ENCODE measurements around the gene YPEL2. TPM values are rescaled to one million over a fixed set of nuclear protein-coding genes. Genes with fewer than 3 reads are reported as not detected.

YPEL2 gene
- total and polyA plus RNA-seq, 2 of the 13 experiments (the other 11 are each of a cell fraction or from before 2014, with no cell fraction given): 8.5 to 21.1 TPM

- no peak for TF ChIP-seq ZBED4 (CRISPR knock-in tag; IDR thresholded peaks at IDR 0.05; ENCODE audit: borderline replicate concordance)
- no peak for TF ChIP-seq ZNF460 (CRISPR knock-in tag; IDR thresholded peaks at IDR 0.05; ENCODE audit: borderline replicate concordance)
- no peak for TF ChIP-seq SOX6 (IDR thresholded peaks at IDR 0.05)
- no peak; the same call in 1 of the 2 replicates for TF ChIP-seq SOX6 (CRISPR knock-in tag; IDR thresholded peaks at IDR 0.05)
- TF ChIP-seq ZNF772 (CRISPR knock-in tag; IDR thresholded peaks at IDR 0.05): no peak
- TF ChIP-seq ARHGAP35 (CRISPR knock-in tag; IDR thresholded peaks at IDR 0.05; ENCODE audit: borderline replicate concordance): no peak
- TF ChIP-seq TCF7 (IDR thresholded peaks at IDR 0.05; ENCODE audit: low read depth): no peak
- TF ChIP-seq ZNF629 (CRISPR knock-in tag; conservative IDR thresholded peaks at IDR 0.05): no peak
- TF ChIP-seq TRIM24 (CRISPR knock-in tag; IDR thresholded peaks at IDR 0.05): no peak
- no peak for TF ChIP-seq FOXM1 (CRISPR knock-in tag; IDR thresholded peaks at IDR 0.05)
- no peak for TF ChIP-seq NR1H2 (CRISPR knock-in tag; IDR thresholded peaks at IDR 0.05; ENCODE audit: borderline replicate concordance, low read depth)
- no peak for TF ChIP-seq CAMTA2 (CRISPR knock-in tag; IDR thresholded peaks at IDR 0.05; ENCODE audit: borderline replicate concordance)
- no peak for TF ChIP-seq GATA4 (IDR thresholded peaks at IDR 0.05; ENCODE audit: borderline replicate concordance, low read depth)
- no peak for TF ChIP-seq RFXAP (CRISPR knock-in tag; IDR thresholded peaks at IDR 0.05; ENCODE audit: borderline replicate concordance)
- TF ChIP-seq HMG20A (CRISPR knock-in tag; IDR thresholded peaks at IDR 0.05; ENCODE audit: borderline replicate concordance): no peak
- TF ChIP-seq MIER3 (CRISPR knock-in tag; IDR thresholded peaks at IDR 0.05; ENCODE audit: borderline replicate concordance): no peak
- TF ChIP-seq ZNF224 (CRISPR knock-in tag; IDR thresholded peaks at IDR 0.05): no peak
- TF ChIP-seq, protein P1, sequence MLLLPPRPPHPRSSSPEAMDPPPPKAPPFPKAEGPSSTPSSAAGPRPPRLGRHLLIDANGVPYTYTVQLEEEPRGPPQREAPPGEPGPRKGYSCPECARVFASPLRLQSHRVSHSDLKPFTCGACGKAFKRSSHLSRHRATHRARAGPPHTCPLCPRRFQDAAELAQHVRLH (CRISPR knock-in tag; IDR thresholded peaks at IDR 0.05; ENCODE audit: borderline replicate concordance, low read depth): peak; percentile 78; the same call in 1 of the 2 replicates
- no peak for TF ChIP-seq NFE2L1 (CRISPR knock-in tag; IDR thresholded peaks at IDR 0.05; ENCODE audit: borderline replicate concordance)
- TF ChIP-seq POLR2AphosphoS2 (IDR thresholded peaks at IDR 0.05; ENCODE audit: low read depth, low read length): no peak
- peak; percentile 53; the same call in 1 of the 2 replicates for TF ChIP-seq RXRB (CRISPR knock-in tag; IDR thresholded peaks at IDR 0.05; ENCODE audit: borderline replicate concordance)
- TF ChIP-seq MED8 (CRISPR knock-in tag; IDR thresholded peaks at IDR 0.05; ENCODE audit: insufficient replicate concordance): no peak
- TF ChIP-seq PCBP2 (optimal IDR thresholded peaks at IDR 0.05; ENCODE audit: low read depth, low read length, poor library complexity, severe bottlenecking): no peak
- 0 out of 2 replicates have a peak, but pooled peaks have one; percentile 31 for TF ChIP-seq ZBTB43 (CRISPR knock-in tag; conservative IDR thresholded peaks at IDR 0.05)
- TF ChIP-seq NCOA2 (CRISPR knock-in tag; IDR thresholded peaks at IDR 0.05): no peak
- TF ChIP-seq SMAD3 (CRISPR knock-in tag; IDR thresholded peaks at IDR 0.05): no peak
These were observed 109.5 kb downstream of the YPEL2 start (continued) for GRCh38 chr17:59440757-59441463.
